Skeletal muscle tissue (tissue), 4 donors: ENCODE measurements around the gene NECAB2. TPM values are rescaled to one million over a fixed set of nuclear protein-coding genes. Genes with fewer than 3 reads are reported as not detected.
"Not testable (repeated sequence)": the region's sequence is repeated elsewhere in the genome, so short reads cannot be mapped to it uniquely, and the experiment has no call there.

Experiments
- H3K27ac ChIP-seq: one replicate; pipeline ENCODE4 v1.7.0; 2013; ENCODE audit warnings: mild to moderate bottlenecking, low read depth, low read length, inconsistent platforms
- H3K27me3 ChIP-seq, 3 donors: one replicate each; pipeline ENCODE4 v1.7.0; 2013; ENCODE audit warnings: low read length in 3 of 3; ENCODE audit not compliant: control insufficient read depth in 3 of 3, insufficient read depth in 3 of 3
- H3K36me3 ChIP-seq, 3 donors: one replicate each; pipeline ENCODE4 v1.7.0; 2013; ENCODE audit warnings: low read length in 3 of 3; ENCODE audit not compliant: control insufficient read depth in 3 of 3, insufficient read depth in 3 of 3
- H3K4me1 ChIP-seq, 3 donors: one replicate each; pipeline ENCODE4 v1.7.0; 2013; ENCODE audit warnings: low read length in 3 of 3, mild to moderate bottlenecking in 3 of 3; ENCODE audit not compliant: control insufficient read depth in 3 of 3, insufficient read depth in 3 of 3
- H3K4me3 ChIP-seq, 3 donors: one replicate each; pipeline ENCODE4 v1.7.0; 2013; ENCODE audit warnings: low read length in 3 of 3
- H3K9ac ChIP-seq, 3 donors: one replicate each; pipeline ENCODE4 v1.7.0; 2013; ENCODE audit warnings: low read length in 3 of 3, mild to moderate bottlenecking in 3 of 3, moderate library complexity in 2 of 3, low read depth in 1 of 3
- H3K9me3 ChIP-seq, 3 donors: one replicate each; pipeline ENCODE4 v1.7.0; 2013; ENCODE audit warnings: low read length in 3 of 3; ENCODE audit not compliant: control insufficient read depth in 3 of 3
- total RNA-seq: library from RNA; depleted of rRNA; stranded (reverse); fragments of >200 nt; gene quantifications from one replicate; pipeline ENCODE4 v1.2.3, GENCODE V29; 2014
- donor health status: Osteomylitis.

The NECAB2 gene
- total RNA-seq, 1 donor from 2014 or later, result not detected

DNA sequence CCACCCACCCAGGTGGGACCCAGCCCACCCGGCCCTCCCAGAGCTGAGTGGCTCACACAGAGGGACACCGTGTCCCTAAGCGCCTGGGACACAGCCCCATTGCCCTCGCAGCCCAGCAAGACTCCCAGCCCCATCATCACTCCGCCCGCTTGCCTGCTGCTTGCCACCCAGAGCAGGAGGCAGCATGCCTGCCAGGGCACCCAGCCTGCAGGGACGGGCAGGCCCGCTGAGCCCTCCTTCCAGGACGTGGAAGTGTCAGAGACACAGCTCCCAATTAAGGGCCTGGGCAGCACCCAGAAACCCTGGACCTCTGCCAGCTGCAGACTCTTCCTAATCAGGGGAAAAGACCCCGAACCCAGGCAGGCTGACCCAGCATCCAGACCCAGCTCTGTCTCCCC lies 32.2 kb upstream of the NECAB2 start:
- Histone ChIP-seq H3K36me3 (no peaks in the 10 kb centered on the region), H3K27ac (no peak overlapping the region), H3K4me3 (no peak overlapping the region), H3K9me3 (no peaks in the 10 kb centered on the region), H3K27me3 (peaks cover 8 to 32% (median 13%) of the 10 kb centered on the region in 3 donors), H3K9ac (no peak overlapping the region), H3K4me1 (peaks cover 2 to 12% (median 7%) of the 10 kb centered on the region in 3 donors)

DNA sequence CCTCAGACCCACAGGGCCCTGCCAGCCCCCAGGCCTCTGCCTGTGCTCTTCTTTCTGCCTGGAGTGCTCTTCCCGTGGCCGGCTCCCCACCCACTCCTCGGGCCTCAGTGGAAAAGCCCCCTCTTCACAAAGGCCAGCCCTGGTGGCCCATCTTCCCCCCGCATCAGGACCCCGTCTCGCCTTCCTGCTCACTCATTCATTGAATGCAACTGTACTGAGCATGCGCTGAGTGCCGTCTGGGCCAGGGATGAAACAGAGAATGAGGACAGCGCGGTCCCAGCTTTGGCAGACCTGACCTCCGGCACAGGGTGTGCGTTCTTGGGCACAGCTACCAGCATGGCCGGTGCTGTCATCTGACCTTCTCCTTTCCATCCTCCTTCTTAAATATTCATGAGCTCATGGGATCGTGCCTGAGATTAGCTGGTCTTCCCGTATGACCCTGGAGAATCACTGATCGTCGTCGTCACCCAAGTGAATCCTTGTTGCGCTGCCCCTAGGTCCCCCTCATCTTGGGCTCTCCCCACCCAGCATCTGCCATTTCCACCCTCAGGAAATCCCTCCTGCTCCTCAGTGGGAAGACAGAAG lies 31.4 kb upstream of the NECAB2 start:
- Histone ChIP-seq H3K4me3 (no peak overlapping the region), H3K9ac (no peak overlapping the region), H3K27ac (no peak overlapping the region), H3K4me1 (peaks cover 2 to 12% (median 7%) of the 10 kb centered on the region in 3 donors), H3K9me3 (no peaks in the 10 kb centered on the region), H3K36me3 (no peaks in the 10 kb centered on the region), H3K27me3 (peaks cover 10 to 34% (median 13%) of the 10 kb centered on the region in 3 donors)

DNA sequence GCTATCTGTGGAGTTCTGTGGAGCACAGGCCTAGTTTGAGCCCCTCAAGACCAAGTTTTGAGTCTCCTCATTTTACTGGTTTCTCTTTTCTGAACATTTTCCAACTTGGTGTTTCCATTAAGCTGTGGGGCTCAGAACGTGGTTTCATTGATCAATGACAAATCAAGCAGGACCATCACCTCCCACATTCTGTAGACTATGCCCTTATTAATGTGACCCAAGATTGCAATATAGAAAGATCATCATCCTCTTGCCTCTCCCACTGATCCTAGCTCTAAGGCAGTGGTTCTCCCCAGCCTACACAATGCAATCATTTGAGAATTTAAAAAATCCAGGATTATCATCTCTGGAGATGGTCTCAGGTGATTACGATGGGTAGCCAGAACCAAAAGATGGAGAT lies 30.8 kb upstream of the NECAB2 start:
- H3K27ac ChIP-seq, result no peak overlapping the region
- peaks cover 10 to 38% (median 13%) of the 10 kb centered on the region in 3 donors for H3K27me3 ChIP-seq

DNA sequence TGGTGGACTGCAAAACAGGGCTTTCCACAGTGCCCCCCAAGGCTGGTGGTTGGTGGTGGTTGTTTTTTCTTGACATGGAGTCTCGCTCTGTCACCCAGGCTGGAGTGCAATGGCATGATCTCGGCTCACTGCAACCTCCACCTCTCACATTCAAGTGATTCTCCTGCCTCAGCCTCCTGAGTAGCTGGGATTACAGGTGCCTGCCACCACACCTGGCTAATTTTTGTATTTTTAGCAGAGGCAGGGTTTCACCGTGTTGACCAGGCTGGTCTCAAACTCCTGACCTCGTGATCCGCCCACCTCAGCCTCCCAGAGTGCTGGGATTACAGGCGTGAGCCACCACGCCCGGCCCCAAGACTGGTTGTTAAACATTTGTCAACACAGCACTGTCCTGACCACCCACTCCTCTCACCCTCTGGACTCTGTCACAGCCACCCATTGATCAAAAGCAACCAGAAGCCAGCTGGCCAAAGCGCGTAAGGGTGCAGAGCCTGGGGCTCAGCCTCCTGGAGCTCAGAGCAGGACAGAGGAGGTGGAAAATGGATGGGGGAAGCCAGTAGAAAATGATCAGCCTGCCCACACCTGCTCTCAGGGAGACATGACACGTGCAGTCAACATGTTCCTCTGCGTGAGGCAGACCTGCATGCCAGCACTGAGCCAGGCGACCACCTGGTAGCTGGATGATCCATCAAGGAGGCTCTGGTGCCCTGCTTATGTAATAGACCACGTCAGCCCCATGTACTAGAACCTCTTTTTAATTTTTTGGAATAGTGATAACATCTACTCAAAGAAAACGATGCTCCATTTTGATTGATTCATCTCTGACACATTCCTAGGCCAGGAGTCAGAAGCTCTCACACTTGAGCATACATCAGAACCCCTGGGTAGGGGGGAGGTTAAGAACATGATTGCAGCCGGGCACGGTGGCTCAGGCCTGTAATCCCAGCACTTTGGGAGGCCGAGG lies 29.8 kb upstream of the NECAB2 start:
- Histone ChIP-seq H3K27ac (no peak overlapping the region), H3K4me3 (no peak overlapping the region), H3K9me3 (no peaks in the 10 kb centered on the region), H3K27me3 (peaks cover 10 to 36% (median 13%) of the 10 kb centered on the region in 3 donors), H3K4me1 (peaks cover 2 to 12% (median 7%) of the 10 kb centered on the region in 3 donors), H3K36me3 (no peaks in the 10 kb centered on the region), H3K9ac (no peak overlapping the region)

More for the DNA sequence above, 30.8 kb upstream of the NECAB2 start:
- H3K36me3 ChIP-seq, result no peaks in the 10 kb centered on the region
- no peak overlapping the region for H3K4me3 ChIP-seq
- H3K9me3 ChIP-seq, result no peaks in the 10 kb centered on the region
- peaks cover 2 to 12% (median 7%) of the 10 kb centered on the region in 3 donors for H3K4me1 ChIP-seq
- H3K9ac ChIP-seq, result no peak overlapping the region

DNA sequence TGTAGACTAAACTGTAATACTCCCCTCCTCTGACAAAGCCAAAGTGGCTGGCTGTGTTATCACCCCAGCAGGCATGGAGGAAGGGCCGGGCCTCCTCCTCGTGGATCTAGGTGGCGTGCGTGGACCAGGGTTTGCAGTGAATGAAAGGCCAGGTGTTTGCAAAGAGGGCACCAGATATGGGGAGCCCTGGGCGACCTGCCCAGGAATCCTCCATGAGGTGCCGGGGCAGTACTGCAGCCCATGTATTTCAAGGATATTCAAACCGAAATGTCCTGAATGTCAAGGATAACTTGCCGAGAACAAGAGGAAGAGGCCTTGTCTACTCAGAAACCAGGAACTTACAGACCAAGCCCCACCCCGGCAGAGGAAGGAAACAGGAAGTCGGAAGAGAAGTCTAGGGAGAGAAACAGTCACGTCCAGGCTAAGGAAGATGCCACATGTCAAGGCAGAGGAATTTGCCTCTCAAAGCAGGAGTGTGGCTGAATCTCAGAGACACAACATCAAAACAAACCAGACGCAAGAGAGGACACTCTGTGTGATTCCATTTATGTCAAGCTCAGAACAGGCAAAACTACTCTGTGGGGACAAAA lies 28.7 kb upstream of the NECAB2 start:
- no peak overlapping the region for H3K4me3 ChIP-seq
- H3K36me3 ChIP-seq, result no peaks in the 10 kb centered on the region
- H3K27ac ChIP-seq, result no peak overlapping the region
- H3K9me3 ChIP-seq, result no peaks in the 10 kb centered on the region
- H3K9ac ChIP-seq, result no peak overlapping the region
- H3K4me1 ChIP-seq, result peaks cover 2 to 10% (median 7%) of the 10 kb centered on the region in 3 donors
- peaks cover 10 to 25% (median 13%) of the 10 kb centered on the region in 3 donors for H3K27me3 ChIP-seq

DNA sequence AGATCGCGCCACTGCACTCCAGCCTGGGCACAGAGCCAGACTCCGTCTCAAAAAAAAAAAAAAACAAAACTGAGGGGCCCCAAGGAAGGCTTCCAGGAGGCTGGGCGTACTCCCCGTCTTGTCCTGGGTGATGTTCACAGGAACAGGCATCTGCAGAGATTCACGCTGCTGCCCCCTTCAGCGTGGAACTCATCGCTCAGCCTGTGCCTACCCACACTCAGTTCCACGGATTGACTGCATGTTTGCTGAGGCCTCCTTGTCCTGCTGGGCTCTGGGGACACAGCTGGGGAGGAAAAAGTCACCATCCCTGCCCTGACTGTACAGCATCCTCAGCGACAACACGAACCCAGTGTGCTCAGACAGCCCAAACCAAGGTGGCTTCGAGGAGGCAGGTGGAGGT lies 27.9 kb upstream of the NECAB2 start:
- Histone ChIP-seq H3K4me3 (no peak overlapping the region), H3K27ac (no peak overlapping the region), H3K4me1 (peaks cover 0 to 5% (median 3%) of the 10 kb centered on the region in 3 donors), H3K27me3 (peaks cover 10 to 22% (median 13%) of the 10 kb centered on the region in 3 donors), H3K9ac (no peak overlapping the region), H3K36me3 (no peaks in the 10 kb centered on the region), H3K9me3 (no peaks in the 10 kb centered on the region)

DNA sequence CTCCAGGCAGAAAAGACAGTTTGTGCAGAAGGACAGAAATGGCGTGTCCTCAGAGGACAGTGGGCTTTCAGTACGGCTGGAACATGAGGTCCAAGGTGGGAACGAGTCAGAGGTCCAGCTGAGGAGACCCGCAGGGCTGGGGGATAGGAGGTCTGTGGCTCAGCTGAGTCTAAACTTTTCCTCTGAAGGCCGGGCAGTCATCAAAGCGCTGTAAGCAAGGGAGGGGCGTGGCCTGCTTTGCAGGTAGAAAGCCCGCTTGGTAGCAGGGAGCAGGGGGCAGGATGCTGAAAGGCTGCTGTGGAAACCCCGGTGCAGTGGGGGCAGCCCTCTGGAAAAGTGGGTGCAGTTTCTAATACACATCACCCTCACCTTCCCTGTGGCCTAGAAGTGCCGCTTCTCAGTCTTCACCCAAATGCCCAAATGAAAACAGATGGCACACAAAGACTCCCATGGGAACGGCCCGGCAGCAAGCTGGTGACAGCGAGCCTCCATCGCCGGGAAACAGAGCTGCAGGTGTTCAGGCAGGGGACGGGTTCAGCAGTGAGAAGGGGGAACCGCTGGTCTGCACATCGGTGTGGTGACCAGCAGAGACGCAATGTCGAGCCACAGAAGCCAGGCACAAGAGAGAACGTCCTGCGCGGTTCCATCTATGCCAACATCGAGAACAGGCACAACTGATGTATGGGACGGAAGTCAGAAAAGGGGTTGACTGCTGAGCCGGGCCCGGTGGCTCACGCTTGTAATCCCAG lies 27.2 kb upstream of the NECAB2 start:
- no peak overlapping the region for H3K9ac ChIP-seq
- peaks cover 10 to 22% (median 13%) of the 10 kb centered on the region in 3 donors for H3K27me3 ChIP-seq
- no peak overlapping the region for H3K27ac ChIP-seq
- H3K36me3 ChIP-seq, result no peaks in the 10 kb centered on the region
- H3K4me3 ChIP-seq, result no peak overlapping the region
- H3K9me3 ChIP-seq, result no peaks in the 10 kb centered on the region
- peaks cover 0 to 5% (median 0%) of the 10 kb centered on the region in 3 donors for H3K4me1 ChIP-seq

DNA sequence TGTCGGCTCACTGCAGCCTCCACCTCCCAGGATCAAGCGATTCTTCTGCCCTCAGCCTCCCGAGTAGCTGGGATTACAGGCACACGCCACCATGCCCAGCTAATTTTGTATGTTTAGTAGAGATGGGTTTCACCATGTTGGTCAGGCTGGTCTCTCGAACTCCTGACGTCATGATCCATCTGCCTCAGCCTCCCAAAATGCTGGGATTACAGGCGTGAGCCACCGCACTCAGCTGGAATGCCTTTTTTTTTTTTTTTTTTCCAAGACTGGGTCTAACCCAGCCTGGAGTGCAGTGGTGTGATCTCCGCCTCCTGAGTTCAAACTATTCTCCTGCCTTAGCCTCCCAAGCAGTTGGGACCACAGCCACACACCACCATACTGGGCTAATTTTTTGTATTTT lies 26.5 kb upstream of the NECAB2 start:
- not testable (repeated sequence) for H3K9me3 ChIP-seq

DNA sequence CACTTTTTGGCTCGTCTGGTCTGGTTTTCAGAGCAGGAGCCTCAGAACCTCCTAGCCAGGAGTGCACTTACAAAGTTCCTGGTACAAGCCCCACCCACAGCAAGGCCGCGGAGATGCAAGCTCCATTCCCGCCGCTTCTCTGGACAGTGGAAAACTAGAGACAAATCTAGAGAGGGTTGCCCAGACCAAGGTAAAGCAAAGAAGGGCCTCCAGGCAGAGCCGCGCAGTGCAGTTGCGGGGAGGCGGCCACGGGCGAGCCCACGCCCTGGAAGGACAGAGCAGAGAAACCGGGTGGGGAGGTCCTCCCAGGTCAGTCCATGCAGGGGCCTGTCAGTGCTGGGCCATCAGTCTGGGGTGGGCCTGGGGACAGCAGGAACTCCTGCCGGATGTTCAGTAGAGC lies 26.0 kb upstream of the NECAB2 start:
- Histone ChIP-seq H3K27ac (no peak overlapping the region), H3K9ac (no peak overlapping the region)

More for the DNA sequence above, 26.5 kb upstream of the NECAB2 start:
- H3K27ac ChIP-seq, H3K9ac ChIP-seq, H3K4me1 ChIP-seq, H3K36me3 ChIP-seq, H3K4me3 ChIP-seq: not testable (repeated sequence)
- H3K27me3 ChIP-seq, result peaks cover 10 to 17% (median 11%) of the 10 kb centered on the region in 3 donors

More for the DNA sequence above, 26.0 kb upstream of the NECAB2 start:
- H3K4me3 ChIP-seq, result no peak overlapping the region
- H3K9me3 ChIP-seq, result no peaks in the 10 kb centered on the region
- peaks cover 9 to 13% (median 10%) of the 10 kb centered on the region in 3 donors for H3K27me3 ChIP-seq
- H3K36me3 ChIP-seq, result no peaks in the 10 kb centered on the region
- peaks cover 0 to 5% (median 0%) of the 10 kb centered on the region in 3 donors for H3K4me1 ChIP-seq
